Fibroblast of lung (primary cell): ENCODE measurements around the gene FXYD1. TPM values are rescaled to one million over a fixed set of nuclear protein-coding genes. Genes with fewer than 3 reads are reported as not detected.
A peak's percentile ranks its signal among the peaks of the same experiment; 100 is the strongest.

ENCODE experiments used
- DNase-seq, 2 donors: peaks; one replicate each; pipeline versions ENCODE4 v3.0.0 to v3.0.0-alpha.2; 2010; ENCODE audit warnings: low read depth in 2 of 2
- H2AFZ ChIP-seq: 2 replicates; pipeline ENCODE4 v1.5.1; 2012; ENCODE audit warnings: low read length, control low read depth, inconsistent platforms
- H3K27ac ChIP-seq: 2 replicates; pipeline ENCODE4 v1.5.1; 2011; ENCODE audit warnings: low read length, control low read depth; ENCODE audit not compliant: insufficient read depth
- H3K27me3 ChIP-seq: 2 replicates; pipeline ENCODE4 v1.5.1; 2011; ENCODE audit warnings: mild to moderate bottlenecking, low read length; ENCODE audit not compliant: control insufficient read depth, insufficient read depth
- H3K36me3 ChIP-seq: 2 replicates; pipeline ENCODE4 v1.5.1; 2011; ENCODE audit warnings: low read length; ENCODE audit not compliant: control insufficient read depth, insufficient read depth
- H3K4me1 ChIP-seq: 2 replicates; pipeline ENCODE4 v1.5.1; 2011; ENCODE audit warnings: low read length; ENCODE audit not compliant: control insufficient read depth, insufficient read depth; ENCODE audit errors: extremely low read depth
- H3K4me2 ChIP-seq: 2 replicates; pipeline ENCODE4 v1.5.1; 2011; ENCODE audit warnings: low read length, control low read depth; ENCODE audit not compliant: insufficient read depth; ENCODE audit errors: extremely low read depth
- H3K4me3 ChIP-seq, 4 experiments: fragments of 200-600 bp in 1 of 4; sonication (generic) in 1 of 4; replicated peaks in 1 of 4; 2 replicates each; pipeline ENCODE4 v1.5.1; 2011 to 2016; ENCODE audit warnings: low read length in 4 of 4, low read depth in 3 of 4, mild to moderate bottlenecking in 3 of 4, control low read depth in 2 of 4, inconsistent platforms in 1 of 4, mixed read lengths in 1 of 4; ENCODE audit not compliant: insufficient read depth in 1 of 4; ENCODE audit errors: control extremely low read depth in 1 of 4
- H3K79me2 ChIP-seq: 2 replicates; pipeline ENCODE4 v1.5.1; 2012; ENCODE audit warnings: mild to moderate bottlenecking, low read length, inconsistent platforms; ENCODE audit not compliant: control insufficient read depth, insufficient read depth
- H3K9ac ChIP-seq: 2 replicates; pipeline ENCODE4 v1.5.1; 2011; ENCODE audit warnings: mild to moderate bottlenecking, low read length, control low read depth; ENCODE audit not compliant: insufficient read depth
- H3K9me3 ChIP-seq: 2 replicates; pipeline ENCODE4 v1.5.1; 2012; ENCODE audit warnings: low read depth, low read length; ENCODE audit not compliant: control insufficient read depth, insufficient read depth
- H4K20me1 ChIP-seq: 2 replicates; pipeline ENCODE4 v1.5.1; 2011; ENCODE audit warnings: low read length; ENCODE audit not compliant: control insufficient read depth, insufficient read depth; ENCODE audit errors: extremely low read depth
- CTCF ChIP-seq, 2 donors: IDR thresholded peaks in 1 of 2; conservative IDR thresholded peaks in 1 of 2; 1 replicate in 1 of 2; 2 replicates in 1 of 2; pipeline ENCODE4 v1.5.1; 2011 to 2012; ENCODE audit warnings: low read length in 2 of 2, control low read depth in 1 of 2, inconsistent platforms in 1 of 2, low read depth in 1 of 2, mild to moderate bottlenecking in 1 of 2
- EZH2 ChIP-seq: IDR thresholded peaks from 2 replicates; pipeline ENCODE4 v1.5.1; 2012; ENCODE audit warnings: low read length, control low read depth, mild to moderate bottlenecking; ENCODE audit errors: missing control alignments
- polyA plus RNA-seq, 2 donors: library from polyadenylated mRNA; depleted of rRNA in 1 of 2; stranded (reverse) in 1 of 2; unstranded in 1 of 2; fragments of >200 nt; gene quantifications; 2 replicates each; pipeline ENCODE4 v1.2.1, GENCODE V29; 2011 to 2012; ENCODE audit warnings: missing spikeins in 1 of 2
- total RNA-seq: library from RNA; depleted of rRNA; stranded (reverse); fragments of >200 nt; gene quantifications from 2 replicates; pipeline ENCODE4 v1.2.1, GENCODE V29; 2014

The FXYD1 gene
- total and polyA plus RNA-seq, 2 donors (not counting 1 experiment from before 2014, with no cell fraction given) = 4.5 to 7.5 TPM

- H4K20me1 ChIP-seq = no peaks in the 10 kb centered on the region
- peaks cover 28% of the 10 kb centered on the region for H3K4me1 ChIP-seq
- no peaks in the 10 kb centered on the region for H3K9me3 ChIP-seq
- H3K9ac ChIP-seq = no peak overlapping the region
- H3K79me2 ChIP-seq = no peaks in the 10 kb centered on the region
- DNase-seq = no peak
- no peak for TF ChIP-seq EZH2
- no peak for TF ChIP-seq CTCF (conservative IDR thresholded peaks at IDR 0.05 in 1 of 2, IDR thresholded peaks at IDR 0.05 in 1 of 2; ENCODE audit: low read depth in 1 of 2, low read length in 2 of 2)
- H3K4me3 ChIP-seq = peak overlapping the region in 1 of 4 experiments; percentile 48
- peaks cover 3% of the 10 kb centered on the region for H3K27me3 ChIP-seq
- peak overlapping the region; percentile 69 for H3K4me2 ChIP-seq
- no peak overlapping the region for H2AFZ ChIP-seq
- no peaks in the 10 kb centered on the region for H3K36me3 ChIP-seq
- no peak overlapping the region for H3K27ac ChIP-seq
These were observed 1.8 kb downstream of the FXYD1 start for GRCh38 chr19:35140207-35140961.

- peaks cover 28% of the 10 kb centered on the region for H3K4me1 ChIP-seq
- TF ChIP-seq CTCF (conservative IDR thresholded peaks at IDR 0.05 in 1 of 2, IDR thresholded peaks at IDR 0.05 in 1 of 2; ENCODE audit: low read depth in 1 of 2, low read length in 2 of 2) (peak; percentile 29 to 42), EZH2 (no peak)
- H3K79me2 ChIP-seq = no peaks in the 10 kb centered on the region
- peak overlapping the region in 1 of 4 experiments; percentile 32 for H3K4me3 ChIP-seq
- no peaks in the 10 kb centered on the region for H4K20me1 ChIP-seq
- H3K27me3 ChIP-seq = peaks cover 2% of the 10 kb centered on the region
- peak; percentile 77 to 85 for DNase-seq
- H3K36me3 ChIP-seq = no peaks in the 10 kb centered on the region
- peak overlapping the region; percentile 28 for H2AFZ ChIP-seq
- no peak overlapping the region for H3K27ac ChIP-seq
- no peaks in the 10 kb centered on the region for H3K9me3 ChIP-seq
- peak overlapping the region; percentile 69 for H3K4me2 ChIP-seq
- peak overlapping the region; percentile 10 for H3K9ac ChIP-seq
These were observed 2.6 kb downstream of the FXYD1 start for GRCh38 chr19:35140962-35141836.
